HG03469 (cell line): ENCODE results near the gene HCST.
"Not testable (repeated sequence)": the region's sequence is repeated elsewhere in the genome, so short reads cannot be mapped to it uniquely, and the experiment has no call there.

Source experiments
- ATAC-seq: cut with Tn5 transposase; IDR thresholded peaks from one replicate; pipeline ENCODE4 v1.9.1; 2021; ENCODE audit warnings: mild to moderate bottlenecking, moderate library complexity, moderate number of reproducible peaks; ENCODE audit not compliant: unreplicated experiment

The HCST gene

GRCh38 chr19:35879068-35879467, 23.3 kb upstream of the HCST start:
- no peak for ATAC-seq

GRCh38 chr19:35879770-35880317, 22.5 kb upstream of the HCST start:
- no peak for ATAC-seq

- no peak for ATAC-seq
Measured at GRCh38 chr19:35882114-35882832, 20.1 kb upstream of the HCST start.

GRCh38 chr19:35883882-35884281, 18.4 kb upstream of the HCST start:
- no peak for ATAC-seq

- ATAC-seq, result no peak
Measured at GRCh38 chr19:35885225-35885738, 17.0 kb upstream of the HCST start.

GRCh38 chr19:35885904-35886303, 16.4 kb upstream of the HCST start:
- no peak for ATAC-seq

- ATAC-seq, result no peak
Measured at GRCh38 chr19:35887197-35887596, 15.1 kb upstream of the HCST start.

GRCh38 chr19:35888398-35888797, 13.9 kb upstream of the HCST start:
- no peak for ATAC-seq

- ATAC-seq, result no peak
Measured at GRCh38 chr19:35889370-35890112, 12.8 kb upstream of the HCST start.

- no peak for ATAC-seq
Measured at GRCh38 chr19:35890113-35890650, 12.1 kb upstream of the HCST start.

GRCh38 chr19:35891819-35892218, 10.5 kb upstream of the HCST start:
- ATAC-seq, result not testable (repeated sequence)

GRCh38 chr19:35894342-35894741, 8.0 kb upstream of the HCST start:
- ATAC-seq, result no peak

- ATAC-seq, result no peak
Measured at GRCh38 chr19:35895911-35896642, 6.3 kb upstream of the HCST start.

- no peak for ATAC-seq
Measured at GRCh38 chr19:35896643-35897040, 5.7 kb upstream of the HCST start.

- no peak for ATAC-seq
Measured at GRCh38 chr19:35897706-35898451, 4.5 kb upstream of the HCST start.

GRCh38 chr19:35898499-35898809, 3.9 kb upstream of the HCST start:
- ATAC-seq, result no peak

GRCh38 chr19:35899547-35900214, 2.6 kb upstream of the HCST start:
- ATAC-seq, result peak; percentile 29

- ATAC-seq, result no peak
Measured at GRCh38 chr19:35901055-35901644, 1.2 kb upstream of the HCST start.

- ATAC-seq, result no peak
Measured at GRCh38 chr19:35902870-35903475, 644 bp downstream of the HCST start.
